Activated T-helper 1 cell treated with anti-CD3 and anti-CD28 coated beads, Interleukin-2, amount 50 U/mL, for 16 hours (primary cell): ENCODE results near the gene MCF2L2.

Source experiments
- DNase-seq, 2 donors: peaks; one replicate each; pipeline ENCODE4 v3.0.0-alpha.2; 2020; ENCODE audit warnings: low read depth in 1 of 2, low spot score in 1 of 2

The MCF2L2 gene

DNA sequence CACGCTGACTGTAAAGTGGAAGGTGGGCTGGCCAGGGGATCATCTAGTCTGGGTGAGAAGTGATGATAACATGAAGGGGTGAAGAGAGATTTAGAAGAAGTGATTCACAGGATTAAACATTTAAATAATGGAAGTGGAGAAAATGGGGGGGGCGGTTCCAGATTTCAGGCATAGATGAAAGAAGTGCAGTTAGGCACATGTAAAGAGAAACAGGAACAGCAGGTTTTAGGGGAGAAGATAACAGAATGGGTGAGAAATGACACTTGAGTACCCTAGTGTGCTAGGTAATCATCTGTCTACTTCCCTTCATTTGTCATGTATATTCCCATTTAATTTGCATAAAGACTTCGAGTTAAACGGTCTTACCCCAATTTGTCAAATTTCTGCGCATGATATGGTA is 160.1 kb downstream of the MCF2L2 start:
- no peak for DNase-seq

DNA sequence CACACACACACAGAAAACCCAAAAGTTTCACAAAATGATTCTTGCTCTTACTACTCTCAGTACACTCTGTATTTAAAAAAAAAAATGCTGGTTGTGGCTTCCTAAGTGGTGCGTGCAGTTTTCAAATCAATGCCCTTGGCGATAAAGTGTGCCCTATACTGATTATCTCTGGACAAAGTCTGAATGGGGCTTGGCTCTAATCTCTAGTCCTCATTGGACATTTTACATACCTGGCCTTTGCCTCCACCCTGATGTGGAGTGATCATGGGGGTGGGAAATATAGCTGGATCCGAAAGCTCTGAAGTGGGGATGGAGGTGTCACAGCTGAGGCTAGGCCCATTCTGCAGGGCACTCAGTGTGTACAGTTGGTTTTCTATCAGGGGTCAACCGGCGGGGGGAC is 161.3 kb downstream of the MCF2L2 start:
- no peak for DNase-seq

DNA sequence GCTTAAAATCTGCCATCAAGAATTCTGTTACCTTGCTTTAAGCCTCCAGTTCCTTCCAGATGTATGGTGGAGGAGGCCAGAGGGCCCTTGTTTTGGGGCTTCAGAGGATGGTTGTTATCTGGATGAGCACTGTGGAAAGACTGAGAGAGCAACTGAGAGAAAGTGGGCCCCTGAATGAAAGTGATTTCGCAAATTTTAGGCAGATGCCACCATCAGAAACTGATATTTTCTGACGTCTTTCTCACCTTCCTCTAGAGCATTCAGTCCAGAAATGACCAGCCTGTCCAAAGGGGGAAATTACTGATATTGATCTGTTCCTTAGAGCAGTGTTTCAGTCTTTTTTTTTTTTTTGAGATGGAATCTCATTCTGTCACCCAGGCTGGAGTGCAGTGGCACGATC is 162.0 kb downstream of the MCF2L2 start:
- no peak for DNase-seq

DNA sequence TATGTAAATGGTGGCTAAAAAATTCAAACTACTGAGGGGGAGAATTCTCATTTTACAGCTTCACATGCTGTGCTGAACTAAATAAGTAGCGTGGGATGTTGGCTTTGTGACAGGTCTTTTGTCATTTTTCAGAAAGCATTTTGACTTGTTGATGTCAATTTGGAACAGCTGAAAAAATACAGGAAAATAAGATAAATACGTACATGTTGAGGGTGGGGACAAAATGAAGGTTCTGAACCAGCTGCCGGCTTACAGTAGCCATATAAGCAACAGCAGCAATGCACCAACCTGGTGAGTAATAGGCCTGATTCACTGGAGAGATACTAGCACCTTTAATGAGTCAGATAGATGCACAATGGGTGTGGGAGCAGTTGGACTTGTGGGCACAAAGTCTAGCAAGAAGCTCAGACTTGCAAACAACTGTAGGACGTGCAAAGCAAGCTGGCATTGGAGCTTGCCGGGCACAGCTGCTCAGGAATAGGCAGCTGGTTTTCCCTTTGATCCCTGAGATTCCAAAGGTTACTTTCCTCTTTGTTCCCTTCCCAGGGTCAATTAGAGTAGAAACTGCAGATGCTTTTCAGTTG is 162.5 kb downstream of the MCF2L2 start:
- DNase-seq = no peak

DNA sequence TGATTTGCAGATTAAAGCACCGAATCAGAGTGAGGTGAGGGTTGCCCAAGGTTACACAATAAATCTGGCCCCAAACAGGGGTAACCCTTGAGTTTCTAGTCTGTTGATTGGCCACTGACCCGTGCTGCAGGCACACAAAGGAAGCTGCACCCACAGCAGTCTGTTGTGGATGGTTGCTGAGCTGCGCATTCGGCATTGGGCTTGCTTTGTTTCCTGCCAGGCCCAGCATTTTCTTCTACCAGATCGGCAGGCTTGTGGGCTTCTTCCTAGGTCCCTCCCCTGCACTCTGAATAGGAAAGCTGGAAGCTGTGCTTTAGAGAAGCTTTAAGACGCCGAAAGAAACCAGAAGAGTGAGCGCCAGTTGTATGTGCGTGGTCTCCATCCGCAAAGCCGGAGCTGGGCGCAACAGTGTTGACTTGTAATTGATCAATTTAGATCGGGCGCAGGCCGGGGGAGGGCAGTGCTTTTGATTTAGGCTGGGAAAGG is 163.2 kb downstream of the MCF2L2 start:
- DNase-seq = no peak

DNA sequence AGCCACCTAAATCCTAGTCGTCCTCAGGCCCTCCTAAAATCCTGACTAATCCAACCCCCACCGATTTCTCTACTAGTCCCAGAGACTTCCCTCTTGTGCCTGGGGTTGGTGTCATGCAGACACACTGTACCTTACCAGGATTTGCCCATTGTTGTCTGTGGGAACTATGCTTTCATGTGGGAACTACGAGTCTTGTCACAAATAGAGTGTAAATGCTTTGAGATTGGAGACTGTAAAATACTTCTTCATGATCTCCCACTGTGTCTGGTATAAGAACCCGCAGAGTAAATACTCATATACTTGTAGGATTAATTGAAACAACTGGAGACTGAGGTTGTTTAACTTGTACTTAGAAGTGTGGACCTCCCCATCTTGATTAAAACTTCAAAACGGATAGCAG is 164.2 kb downstream of the MCF2L2 start:
- no peak for DNase-seq

DNA sequence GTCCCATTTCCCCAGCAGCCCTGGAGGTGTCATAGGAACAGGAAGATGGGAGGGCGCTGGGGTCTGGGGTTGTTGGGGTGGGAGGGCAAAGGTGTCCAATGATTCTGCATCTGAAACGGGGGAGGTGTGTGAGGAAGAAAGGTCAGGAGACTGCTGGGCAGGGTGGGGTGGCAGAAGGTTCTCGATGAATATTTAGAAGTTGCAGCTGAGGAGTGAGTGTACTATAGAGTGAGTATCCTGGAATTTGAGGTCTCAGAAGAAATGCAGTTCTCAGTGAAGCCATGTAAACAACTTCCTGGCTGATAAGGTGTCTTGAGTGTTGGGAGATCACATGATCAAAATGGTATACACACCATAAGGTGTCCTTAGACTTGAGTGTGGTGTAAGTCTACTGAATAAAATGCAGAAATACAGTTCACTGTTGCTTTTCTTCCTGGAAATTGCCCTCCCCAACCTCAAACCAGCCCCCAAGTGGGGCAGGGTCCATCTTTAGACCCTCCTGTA is 165.5 kb downstream of the MCF2L2 start:
- DNase-seq = no peak

DNA sequence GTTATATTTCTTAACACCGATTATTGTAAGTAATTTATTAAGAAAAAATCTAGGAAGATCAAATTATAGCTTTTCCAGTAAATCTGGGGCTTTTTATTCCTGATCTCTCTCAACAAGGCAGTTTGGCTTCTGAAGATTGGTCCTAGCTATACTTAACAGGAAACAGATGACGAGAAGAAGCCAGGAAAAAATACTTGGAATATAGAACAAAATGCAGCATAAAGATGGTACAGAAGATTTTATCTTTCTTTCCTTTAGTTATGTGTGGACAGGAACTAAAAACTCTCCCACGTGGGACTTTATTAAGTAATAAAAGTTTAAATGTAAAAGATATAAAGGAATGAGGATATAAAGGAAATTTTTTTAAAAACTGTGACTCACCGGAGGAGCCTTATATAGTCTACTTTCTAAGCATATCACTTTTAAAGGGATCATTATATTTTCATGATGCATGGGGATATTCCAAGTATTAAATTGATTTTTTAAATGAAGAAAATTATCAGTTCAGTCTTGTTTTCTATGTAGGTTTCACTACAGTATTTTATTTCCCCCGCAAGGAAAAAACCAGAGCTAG is 167.2 kb downstream of the MCF2L2 start:
- no peak for DNase-seq

DNA sequence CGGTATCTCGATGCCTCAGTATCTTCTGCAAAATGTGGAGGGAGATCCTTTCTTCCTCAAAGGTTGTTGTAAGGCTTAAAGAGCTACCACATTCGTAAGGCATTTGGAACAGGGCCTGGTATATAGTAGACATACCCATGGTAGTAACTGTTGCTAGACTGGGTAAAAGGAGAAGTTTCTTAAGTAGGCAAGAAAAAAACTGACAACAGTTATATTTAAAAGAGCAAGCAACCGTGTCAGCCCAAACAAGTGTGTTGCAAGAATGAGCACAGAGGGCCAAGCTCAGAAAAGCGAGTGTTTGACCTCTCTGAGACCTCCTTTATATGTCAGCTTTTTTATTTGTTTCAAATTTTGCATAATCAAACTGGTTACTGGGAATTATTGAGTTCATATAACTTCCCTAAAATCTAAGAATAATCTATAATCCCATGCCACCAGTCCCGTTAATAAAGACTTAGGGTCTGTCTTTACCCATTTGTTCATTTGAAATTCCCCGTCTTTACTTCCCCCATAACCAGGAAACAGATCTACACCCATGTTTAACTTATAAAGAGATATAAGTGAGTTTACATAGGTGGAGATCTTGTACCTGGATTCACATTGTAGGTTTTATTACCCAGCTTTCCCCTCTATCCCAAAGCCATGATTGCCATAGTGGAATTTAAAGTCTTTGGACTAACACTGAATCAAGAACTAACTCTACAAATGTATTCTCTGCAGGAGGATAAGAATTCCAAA is 168.1 kb downstream of the MCF2L2 start:
- no peak for DNase-seq

DNA sequence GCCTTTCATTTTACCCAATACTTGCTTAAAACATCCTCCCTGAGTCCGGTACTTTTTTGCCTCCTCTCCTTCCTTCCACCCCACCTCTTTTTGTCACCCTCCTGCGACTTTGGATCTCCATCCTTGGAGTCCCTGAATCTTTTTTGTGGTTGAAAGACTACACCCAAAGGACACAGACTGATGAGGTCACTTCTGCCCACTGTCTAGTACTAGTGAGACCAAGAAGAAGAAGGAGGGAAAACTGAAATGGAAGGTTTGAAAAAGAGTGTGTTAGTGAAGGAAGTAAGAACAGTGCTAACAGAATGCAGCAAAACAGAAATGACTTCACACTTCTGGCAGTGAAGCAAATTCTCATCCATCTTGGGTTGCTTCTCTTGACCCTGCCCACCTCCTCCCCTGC is 168.8 kb downstream of the MCF2L2 start:
- DNase-seq = no peak

DNA sequence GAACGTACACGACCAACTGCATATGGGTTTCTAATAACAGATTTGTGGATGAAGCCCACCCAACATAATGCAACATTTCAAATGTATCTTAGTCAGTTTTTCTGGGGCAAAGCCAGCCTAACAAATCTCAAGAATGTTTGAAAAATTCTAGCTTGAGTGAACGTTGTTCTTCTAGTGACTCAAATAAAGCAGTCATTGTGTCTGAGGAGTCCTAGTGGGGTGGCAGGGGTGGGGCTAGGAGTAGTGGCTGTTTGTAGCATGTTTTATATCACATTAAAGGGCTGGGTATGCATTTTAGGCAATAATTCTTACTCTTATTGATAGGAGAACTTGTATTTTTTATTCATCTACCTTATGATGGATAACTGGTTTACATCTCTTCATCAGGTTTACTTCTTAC is 169.3 kb downstream of the MCF2L2 start:
- no peak for DNase-seq

DNA sequence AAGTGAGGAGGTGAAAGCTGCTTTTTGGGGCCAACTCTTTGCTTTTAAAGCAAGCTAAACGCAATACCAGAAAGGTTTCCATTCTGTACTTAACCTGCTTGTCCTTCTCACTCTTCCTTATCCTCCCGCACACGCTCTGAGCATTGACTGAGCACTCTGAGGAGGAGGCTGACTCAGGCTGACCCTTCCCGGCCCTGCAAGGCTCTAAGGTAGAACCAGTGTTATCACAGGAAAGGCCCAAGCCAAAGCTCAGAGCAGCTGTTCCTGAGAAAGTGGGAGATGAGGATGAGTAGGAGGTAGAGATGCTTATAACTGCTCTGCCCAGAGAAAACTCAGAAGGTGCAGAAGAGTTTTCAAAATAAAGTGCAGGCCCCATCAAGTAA is 173.1 kb downstream of the MCF2L2 start:
- no peak for DNase-seq

DNA sequence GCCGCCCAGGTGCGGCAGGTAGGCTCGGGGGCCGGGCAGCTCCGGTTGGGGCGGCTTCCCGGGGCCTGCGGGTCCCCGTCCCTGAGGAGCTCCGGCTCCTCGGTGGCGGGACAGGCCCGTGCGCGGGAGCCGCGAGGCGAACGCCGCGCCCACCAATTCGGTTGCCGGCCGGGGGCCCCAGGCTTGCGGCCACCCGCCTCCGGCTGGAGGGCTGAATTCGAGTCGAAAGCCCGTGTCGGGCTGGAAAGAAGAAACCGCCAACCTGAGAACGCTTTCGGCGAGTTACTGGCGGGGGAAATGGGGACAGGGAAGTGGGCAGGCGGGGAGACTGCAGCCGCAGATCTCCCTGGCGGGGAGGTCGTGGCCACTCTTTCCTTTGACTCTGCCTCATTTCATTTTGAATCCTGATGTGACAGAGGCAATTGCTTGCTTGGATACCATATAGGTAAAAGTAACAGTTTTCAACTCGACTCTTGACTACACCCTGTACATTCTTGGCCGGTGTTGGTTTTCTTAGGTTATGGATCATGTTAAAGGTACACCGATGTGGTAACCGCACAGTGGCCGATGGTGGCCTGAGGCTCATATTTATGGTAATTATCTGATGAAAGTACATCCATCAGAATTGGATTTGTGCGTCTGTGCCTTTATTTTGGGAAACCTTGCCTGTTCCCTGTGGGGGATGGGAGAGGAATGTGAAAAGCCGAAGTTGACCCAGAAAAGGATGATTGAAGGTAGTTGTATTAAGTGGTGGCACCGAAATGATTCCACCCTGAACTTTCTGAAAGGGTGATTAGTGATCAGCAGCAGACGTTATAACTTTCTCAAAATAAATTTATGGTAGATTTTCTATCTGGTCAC is 173.7 kb downstream of the MCF2L2 start:
- DNase-seq = no peak

DNA sequence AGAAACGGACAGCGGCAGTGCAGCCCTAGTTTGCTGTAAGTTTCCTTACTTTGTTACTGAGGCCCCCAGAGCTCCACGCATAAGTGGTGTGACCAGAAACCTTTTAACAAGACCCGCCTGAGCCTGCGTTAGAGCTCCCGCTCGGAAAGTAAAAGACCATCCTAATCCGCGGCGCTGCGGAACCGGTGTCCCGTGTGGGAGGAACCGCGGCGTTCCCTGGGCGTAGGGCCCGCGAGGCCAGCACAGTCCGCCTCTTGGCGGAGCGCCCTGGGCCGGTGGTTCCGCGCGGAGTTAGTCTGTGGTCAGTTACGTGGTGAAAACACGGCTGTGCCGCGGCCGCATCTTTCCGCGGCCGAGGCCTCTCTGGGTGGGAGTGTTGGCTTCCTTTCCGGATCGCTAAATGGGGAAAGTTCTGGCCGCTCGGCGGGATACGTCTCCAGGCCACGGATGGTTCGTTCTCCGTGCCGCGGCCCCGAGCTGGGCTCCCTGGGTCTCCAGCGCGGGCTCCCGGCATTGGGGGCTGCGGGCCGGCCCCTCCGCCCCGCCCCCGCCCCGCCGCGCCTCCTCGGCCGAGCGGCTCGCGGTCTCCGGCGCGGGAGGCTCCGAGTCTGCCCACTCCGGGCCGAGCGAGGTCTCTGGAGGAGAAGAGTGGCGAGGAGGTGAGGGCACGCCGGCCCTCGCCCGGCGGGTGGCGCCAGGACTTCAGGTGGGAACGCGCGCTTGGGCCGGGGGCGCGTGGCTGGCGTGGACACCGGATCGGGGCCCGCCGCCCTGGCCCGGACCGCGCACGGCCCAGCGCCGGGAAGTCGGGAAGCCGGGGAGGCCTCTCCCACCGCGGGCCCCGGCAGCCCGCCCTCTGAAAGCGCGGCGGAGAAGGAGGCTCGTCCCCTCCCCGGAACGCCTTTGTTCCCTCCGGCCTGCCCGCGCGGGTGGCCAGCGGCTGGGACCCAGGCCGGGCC is 174.6 kb downstream of the MCF2L2 start:
- no peak for DNase-seq

DNA sequence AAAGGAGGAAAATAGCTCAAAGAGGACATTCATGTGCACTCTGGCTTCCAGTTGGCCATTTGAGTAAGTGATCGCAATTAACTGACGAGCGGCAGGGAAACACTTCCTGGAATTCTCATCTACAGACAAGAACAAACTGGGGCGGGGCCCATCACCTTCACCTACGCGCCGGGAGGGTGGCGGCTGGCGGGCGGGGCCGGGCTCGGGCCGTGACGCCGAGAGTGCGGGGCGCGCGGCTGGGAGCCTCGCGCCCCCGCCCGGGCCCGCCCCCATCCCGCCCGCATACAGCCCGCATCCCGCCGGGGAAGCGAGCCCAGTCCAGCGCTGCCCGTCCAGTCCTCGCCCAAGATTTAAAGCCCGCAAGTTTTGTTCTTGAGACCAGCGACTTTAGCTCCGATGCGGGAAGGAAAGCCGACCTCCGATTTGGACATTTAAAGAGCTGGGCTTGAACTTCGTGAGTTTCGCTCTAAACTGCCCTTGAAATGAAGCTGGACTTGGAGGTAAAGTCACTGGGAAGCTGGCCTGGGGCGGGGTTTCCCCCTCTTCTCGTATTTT is 175.4 kb downstream of the MCF2L2 start, which contains the start of gene B3GNT5:
B3GNT5 (plus strand) TSS at position 281 of the 555 bp plus-strand sequence. CDS start 16,546 bp downstream, outside the sequence.
- no peak for DNase-seq

DNA sequence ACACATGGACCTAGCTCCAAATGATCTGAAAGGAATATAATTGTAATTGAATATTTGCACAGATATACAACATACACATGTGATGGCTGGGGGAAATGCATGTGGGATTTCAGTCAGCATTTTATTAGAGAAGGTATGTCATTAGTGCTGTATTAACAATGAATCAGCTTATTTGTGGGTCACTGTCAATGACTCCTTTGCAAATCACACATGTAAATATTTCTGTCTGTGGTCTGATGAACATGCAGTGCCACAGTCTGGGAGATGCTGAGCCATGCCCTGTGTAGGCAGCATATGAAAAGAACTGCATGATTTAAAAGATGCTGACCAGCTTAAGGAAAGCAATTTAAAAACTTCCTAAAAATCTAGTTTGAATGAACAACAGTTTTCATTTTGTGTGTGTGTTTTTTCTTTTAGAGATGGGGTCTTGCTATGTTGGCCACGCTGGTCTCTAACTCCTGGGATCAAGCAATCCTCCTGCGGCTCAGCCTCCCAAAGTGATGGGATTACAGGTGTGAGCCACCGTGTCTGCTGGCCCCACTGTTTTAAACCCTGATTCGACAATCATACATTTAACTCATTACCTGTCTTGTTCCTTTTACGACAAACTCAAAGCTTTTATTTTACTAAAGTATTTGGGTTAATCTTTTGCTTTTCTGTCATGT is 176.2 kb downstream of the MCF2L2 start:
- DNase-seq = no peak

DNA sequence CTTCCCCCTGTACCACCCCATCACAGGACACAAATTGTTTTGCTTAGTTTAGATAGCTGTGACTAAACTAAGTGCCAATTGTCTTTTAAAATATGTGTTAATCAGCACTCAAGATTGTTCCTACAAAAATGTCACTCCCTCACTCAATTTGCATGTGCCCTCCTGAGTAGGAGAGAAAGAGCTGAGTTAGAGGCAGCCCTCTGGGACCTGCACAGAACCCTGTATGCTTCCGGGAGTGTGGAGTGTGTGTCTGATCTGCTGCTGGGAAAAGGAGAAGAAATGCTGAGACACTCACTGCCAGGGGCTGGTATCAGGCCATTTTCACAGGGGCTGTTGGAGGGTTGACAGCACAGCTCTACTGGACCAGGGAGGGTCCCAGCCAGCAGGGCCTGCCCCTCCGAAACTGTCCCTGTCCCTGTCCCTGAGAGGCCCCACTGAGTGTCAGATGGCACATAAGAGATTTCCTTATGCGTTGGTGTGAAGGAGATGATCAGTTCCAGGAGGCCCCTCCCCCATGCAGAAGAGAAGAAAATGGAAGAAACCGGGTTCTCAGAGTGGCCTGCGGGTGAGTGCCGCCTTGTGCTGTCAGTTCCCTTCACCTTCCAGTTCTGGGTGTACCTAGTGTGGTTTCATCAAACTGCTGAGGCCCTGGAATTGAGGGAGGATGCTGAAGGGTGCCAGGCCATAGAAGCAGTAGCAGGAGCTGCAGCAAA is 179.3 kb downstream of the MCF2L2 start:
- DNase-seq = no peak

DNA sequence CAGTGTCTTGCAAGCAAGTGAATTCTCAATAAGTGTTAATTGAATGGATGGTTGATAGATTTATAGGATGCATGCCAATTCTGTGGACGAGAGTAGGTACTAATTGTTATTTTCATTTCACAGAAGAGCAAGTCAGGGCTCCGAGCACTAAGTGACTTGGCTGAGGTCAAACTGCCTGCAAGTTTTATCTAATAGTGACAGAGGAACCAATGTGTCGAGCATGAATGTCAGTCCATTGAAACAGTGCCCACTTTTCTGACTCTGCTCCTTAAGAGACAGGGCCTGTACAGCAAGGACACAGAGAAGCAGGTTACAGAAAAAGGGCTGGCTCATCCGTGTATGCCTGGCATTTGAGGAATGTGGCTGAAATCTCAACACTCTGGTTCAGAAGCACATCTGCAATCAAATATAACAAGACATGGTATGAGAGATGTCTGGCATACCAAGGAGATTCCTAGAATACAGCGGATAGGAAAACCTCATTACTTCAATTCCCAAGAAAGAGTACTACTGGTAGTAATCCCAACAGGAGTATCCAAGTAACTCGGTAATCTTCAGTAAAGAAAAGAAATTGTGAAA is 181.3 kb downstream of the MCF2L2 start:
- no peak for DNase-seq
